ENCODE measurements around the gene NFKB2.

NFKB2 gene

GRCh38 chr10:102395400-102396316, at the start of gene NFKB2:
TSS of gene NFKB2 (plus strand) at chr10:102395705. CDS start at chr10:102395960, 255 bp downstream.
- peak; percentile 91 for DNase-seq (ENCODE audit: low spot score)

DNA sequence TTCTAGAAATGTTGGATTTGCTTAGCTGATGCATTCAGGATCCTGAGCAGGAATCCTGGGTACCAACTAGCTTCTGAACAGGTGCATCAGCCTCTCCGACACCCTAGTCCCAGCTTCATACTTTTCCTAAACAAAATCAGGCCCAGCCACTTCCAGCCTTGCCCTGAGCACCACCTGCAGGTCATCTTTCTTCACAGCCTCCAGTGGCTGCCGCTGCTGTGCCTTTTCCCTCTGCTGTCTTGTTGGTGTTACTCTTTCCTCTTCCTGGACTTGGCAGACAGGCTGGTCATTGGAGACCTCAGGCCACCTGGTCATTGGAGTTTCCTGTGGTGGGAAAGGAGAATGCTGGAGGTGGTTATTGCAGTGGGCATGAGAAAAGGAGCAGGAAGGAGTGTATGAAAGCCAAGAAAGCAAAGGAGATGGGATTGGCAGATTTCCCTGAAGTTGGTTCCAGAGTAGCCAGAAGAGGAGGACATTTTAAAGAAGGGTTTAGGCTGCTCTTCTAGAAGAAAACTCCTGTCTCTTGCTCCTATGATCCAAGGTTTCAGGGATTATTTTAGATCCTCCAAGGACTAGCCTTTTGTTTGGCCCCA, 48.2 kb upstream of the NFKB2 start:
- peak; percentile 6 for DNase-seq (ENCODE audit: low spot score)

DNA sequence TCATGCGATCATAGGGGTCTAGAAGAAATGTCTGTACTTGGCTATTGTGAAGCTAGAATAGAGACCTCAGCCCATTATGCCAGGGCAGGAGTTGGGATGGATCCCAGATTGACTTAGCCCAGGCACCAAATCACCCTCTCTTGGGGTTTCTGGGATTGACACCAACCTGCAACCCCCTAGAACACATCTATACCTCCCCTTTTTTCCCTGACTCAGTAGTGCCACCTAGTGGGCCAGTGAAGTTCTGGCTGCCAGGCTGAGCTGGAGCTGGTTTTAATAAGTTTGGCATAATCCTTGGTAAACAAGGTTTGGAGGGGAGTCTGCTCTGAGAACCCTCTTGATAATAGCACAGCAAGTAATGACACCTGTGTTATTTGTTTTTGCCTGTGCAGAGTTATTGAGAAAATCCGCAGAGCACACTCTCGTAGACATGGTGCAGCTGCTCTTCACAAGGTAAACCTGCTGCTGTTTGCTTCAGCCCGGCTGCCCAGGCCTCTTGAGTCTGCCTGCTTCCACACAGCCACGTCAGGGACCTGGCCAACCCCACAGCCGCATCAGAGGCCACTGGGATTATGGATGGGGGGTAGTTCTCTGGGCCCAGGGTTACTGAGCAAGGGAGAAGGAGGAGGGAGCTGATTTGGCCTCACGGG, 43.3 kb upstream of the NFKB2 start:
- peak; percentile 75 for DNase-seq (ENCODE audit: low spot score)

GRCh38 chr10:102354451-102354850, 41.1 kb upstream of the NFKB2 start:
- DNase-seq (ENCODE audit: low spot score): no peak

DNA sequence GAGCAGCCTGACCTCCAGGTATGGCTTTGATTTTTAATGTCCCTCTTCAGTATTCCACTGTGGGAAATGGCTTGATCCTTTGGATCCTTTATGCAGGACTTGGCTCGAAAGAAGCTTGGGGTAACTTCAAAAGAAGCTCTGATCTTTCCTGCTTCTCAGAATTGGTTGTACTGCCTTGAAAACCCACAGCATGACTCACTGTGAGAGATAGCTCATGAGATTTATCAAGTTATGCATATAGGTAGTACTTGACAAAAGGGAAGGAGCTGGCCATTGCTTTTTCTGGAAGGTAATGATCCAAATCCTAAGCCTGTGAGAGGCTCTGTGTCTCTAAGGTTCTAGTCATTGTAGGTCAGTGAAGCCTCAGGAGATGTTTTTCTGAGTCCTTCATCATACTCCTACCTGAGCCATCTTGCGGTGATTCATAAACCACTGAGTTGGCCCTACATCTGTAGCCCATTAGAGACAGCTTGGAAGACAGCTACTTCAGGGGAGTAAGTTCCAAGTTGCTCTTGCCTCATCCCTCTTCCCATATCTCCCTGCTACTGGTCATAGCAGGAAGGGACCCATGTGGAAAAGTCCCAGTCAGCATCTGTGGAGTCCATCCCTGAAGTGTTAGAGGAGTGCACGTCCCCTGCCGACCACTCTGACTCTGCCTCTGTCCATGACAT, 36.7 kb upstream of the NFKB2 start:
- peak; percentile 54 for DNase-seq (ENCODE audit: low spot score)

- no peak for DNase-seq (ENCODE audit: low spot score)
Measured at GRCh38 chr10:102367441-102367840, 28.1 kb upstream of the NFKB2 start.

DNA sequence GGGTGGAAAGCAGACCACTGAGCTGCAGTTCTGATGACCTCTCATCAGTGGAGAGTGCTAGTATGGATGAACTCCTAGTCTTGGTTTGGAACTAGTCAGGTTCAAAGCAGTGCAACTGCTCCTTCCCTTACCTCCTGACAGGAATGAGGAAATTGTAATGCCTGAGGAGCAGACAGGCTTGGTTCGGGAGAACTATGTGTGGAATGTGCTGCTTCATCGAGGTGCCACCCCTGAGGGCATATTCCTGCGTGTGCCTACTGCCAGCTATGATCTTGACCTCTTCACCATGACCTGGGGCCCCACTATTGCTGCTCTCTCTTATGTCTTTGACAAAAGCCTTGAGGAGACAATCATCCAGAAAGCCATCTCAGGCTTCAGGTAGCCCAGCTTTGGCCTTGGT, 27.4 kb upstream of the NFKB2 start:
- DNase-seq (ENCODE audit: low spot score): no peak

DNA sequence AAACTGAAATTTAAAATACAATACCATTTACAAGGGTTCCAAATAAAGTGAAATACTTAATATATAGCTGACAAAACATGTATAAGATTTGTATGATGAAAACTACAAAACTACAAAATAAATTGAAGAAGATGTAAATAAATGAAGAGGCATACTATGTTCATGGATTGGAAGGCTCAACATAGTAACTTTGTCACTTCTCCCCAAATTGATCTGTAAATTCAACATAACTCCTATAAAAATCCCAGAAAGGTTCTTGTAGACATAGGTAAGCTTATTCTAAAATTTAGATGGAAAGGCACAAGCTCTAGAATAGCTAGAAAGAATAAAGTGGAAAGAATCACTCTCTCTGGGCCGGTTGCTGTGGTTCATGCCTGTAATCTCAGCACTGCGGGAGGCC, 24.2 kb upstream of the NFKB2 start:
- DNase-seq (ENCODE audit: low spot score): no peak

GRCh38 chr10:102375250-102375649, 20.3 kb upstream of the NFKB2 start:
- no peak for DNase-seq (ENCODE audit: low spot score)

DNA sequence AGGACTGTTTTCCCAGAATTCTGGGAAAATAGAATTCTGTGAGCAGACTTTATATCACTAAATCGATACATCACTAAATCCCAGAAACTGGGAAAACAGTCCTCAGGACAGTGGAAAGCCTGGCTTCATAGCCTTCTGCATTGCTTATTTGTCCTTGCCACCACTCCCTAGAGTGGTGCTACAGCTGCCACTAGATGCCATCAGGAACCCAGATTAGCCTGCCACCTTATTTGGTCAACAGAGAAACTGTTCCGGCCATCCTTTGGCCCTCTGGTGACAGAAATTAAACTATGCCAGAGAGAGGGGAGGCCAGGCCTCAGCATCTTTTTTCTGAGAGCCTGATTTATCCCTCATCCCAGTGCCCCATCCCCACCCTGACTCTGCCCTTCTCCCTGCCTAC, 19.6 kb upstream of the NFKB2 start:
- DNase-seq (ENCODE audit: low spot score): no peak

GRCh38 chr10:102376901-102377300, 18.6 kb upstream of the NFKB2 start:
- DNase-seq (ENCODE audit: low spot score): no peak

DNA sequence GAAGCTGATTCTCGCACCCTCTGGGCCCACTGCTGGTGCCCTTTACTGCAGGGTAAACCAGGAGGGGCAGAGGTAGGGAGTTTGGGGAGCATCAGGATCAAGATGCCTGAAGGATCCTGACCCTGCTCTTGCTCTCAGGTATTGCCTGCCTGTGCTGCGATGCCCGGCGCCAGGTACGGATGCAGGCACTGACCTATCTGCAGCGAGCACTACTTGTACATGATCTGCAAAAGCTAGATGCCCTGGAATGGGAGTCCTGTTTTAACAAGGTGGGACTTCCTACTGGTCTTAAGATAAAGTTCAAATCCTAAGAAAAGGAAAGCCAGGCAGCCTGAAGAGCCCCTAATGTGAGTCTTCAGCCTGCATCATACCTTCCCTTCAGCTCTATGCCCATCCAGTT, 16.1 kb upstream of the NFKB2 start:
- no peak for DNase-seq (ENCODE audit: low spot score)

DNA sequence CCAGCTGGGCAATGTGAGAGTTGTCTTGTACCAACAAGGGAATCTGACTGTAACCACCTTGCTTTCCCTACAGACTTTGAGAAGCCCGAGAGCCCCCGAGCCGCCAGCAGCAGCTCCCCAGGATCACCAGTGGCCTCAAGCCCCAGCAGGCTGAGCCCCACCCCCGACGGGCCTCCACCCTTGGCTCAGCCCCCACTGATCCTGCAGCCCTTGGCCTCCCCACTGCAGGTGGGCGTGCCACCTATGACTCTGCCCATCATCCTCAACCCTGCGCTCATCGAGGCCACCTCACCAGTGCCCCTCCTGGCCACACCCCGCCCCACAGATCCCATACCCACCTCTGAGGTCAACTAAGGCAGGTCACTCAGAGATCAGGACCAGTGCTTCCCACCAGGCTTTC, 13.5 kb upstream of the NFKB2 start:
- DNase-seq (ENCODE audit: low spot score): no peak

DNA sequence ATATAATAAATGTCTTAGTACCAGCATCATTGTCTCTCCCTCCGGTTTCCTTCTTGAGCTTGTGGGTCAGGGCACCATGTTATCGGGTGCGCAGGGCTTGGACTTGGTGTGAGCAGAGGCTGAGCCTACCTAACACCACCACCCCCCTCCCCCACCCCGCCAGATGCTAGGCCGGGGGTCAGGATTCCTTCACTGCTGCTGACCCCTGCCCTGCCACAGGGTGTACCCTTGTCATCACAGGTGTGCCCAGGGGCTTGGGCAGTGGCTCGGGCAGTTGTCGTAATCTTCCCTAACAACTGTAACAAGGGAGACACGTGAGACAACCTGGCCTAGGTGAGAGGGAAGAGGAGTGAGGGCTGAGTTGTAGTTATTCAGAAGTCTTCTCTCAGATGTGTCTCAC, 12.6 kb upstream of the NFKB2 start:
- no peak for DNase-seq (ENCODE audit: low spot score)

DNA sequence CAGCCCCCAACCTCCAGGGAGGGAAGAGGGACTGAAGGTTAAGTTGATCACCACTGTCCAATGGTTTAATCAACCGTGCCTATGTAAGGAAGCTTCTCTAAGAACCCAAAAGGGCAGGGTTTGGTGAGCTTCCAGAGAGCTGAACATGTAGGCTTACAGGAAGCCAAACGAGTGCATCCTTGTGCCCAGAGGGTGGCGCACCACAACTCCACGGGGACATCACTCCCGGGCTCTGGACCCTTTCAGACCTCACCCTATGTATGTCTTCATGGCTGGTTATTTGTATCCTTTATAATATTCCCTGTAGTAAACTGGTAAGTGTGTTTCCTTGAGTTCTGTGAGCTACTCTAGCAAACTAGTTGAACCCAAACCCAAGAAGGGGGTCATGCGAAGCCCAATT, 11.5 kb upstream of the NFKB2 start:
- no peak for DNase-seq (ENCODE audit: low spot score)

DNA sequence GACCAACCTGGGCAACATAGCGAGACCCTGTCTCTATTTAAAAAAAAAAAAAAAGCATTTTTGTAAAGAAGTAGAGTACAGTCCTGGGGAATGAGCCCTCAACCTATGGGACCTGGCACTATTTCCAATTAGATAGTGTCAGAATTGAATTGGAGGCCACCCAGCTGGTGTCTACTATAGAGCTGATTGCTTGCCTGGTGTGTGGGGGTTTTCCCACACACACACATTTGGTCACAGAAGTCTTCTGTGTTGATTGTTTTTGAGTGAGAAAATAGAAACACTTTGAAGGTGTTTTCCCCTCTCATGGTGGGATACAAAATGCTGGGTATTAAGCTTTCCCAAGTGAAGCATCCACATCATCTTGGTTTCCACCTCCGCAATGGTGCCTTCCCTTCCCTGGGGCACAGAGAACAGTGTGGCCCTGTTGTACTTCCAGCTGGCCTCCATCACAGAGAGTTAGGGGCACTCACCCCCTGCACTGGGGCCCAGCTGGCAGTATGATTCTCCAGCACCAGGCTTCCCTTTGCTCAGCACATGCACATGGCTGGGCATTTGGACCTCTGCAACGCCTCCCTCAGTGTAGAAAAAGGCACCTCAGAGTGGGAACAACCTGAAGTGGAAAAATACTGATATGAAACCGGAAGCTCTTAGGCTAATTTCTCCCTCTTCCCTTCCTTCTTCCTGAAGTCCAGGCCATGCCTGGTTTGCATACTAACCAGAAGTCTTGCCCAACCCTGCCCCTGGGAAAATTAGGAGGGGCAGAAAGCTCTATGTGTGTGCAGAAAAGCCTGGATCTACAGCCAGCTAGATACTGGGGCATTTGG, 10.7 kb upstream of the NFKB2 start:
- no peak for DNase-seq (ENCODE audit: low spot score)

GRCh38 chr10:102389894-102390293, 5.6 kb upstream of the NFKB2 start:
- no peak for DNase-seq (ENCODE audit: low spot score)

GRCh38 chr10:102392306-102392705, 3.2 kb upstream of the NFKB2 start:
- no peak for DNase-seq (ENCODE audit: low spot score)

DNA sequence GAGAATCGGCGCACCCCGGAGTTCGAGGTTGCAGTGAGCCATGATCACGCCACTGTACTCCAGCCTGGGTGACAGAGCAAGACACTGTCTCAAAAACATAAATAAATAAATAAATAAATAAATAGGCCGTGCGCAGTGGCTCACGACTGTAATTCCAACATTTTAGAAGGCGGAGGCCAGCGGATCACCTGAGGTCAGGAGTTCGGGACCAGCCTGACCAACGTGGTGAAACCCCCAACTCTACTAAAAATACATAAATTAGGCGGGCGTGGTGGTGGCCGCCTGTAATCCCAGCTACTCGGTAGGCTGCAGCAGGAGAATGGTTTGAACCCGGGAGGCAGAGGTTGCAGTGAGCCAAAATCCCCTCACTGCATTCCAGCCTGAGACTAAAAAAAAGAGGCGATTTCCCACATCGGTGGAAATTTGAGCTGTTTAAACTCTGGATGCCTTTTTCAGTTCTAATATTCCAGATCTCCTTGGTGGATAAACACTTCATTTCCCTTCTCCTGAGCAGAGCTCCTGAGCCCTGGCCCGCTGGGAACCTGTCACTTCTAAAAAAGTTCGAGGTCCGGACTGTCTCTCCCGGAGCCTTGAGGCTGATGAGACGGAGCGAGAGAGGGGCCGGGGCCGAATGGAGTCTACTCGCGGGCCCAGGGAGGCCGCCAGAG, 2.0 kb upstream of the NFKB2 start:
- DNase-seq (ENCODE audit: low spot score): no peak

DNA sequence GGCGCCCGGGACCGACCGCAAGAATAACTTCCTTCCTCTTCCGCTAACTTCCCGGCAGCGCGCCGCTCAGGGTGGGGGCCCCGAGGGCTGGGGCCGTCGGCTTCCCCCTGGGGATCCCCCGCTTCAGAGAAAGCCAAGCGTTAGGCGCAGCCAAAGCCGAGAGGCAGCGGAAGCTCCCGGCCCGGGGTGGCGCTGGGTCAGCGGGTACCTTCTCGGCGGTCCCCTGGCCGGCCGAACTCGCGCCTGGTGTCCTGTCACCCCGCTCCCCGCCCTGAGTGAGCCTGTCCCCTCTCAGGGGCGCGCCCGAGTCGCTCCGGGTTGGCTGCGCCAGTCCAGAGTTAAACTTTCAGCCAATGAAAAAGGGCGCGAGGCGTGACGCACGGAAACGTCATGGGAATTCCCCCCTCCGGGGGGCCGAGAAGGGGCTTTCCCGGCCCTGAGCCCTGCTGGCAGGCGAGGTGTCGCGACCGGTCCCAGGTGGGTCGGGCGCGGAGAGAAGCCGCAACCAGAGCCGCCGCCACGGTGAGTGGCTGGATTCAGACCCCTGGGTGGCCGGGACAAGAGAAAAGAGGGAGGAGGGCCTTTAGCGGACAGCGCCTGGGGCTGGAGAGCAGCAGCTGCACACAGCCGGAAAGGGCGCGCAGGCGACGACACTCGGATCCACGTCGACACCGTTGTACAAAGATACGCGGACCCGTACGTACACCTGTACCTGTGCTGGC, 1.3 kb upstream of the NFKB2 start:
- peak; percentile 99 for DNase-seq (ENCODE audit: low spot score)
